ENCODE measurements around the gene ADAMTS18.

ADAMTS18 gene

DNA sequence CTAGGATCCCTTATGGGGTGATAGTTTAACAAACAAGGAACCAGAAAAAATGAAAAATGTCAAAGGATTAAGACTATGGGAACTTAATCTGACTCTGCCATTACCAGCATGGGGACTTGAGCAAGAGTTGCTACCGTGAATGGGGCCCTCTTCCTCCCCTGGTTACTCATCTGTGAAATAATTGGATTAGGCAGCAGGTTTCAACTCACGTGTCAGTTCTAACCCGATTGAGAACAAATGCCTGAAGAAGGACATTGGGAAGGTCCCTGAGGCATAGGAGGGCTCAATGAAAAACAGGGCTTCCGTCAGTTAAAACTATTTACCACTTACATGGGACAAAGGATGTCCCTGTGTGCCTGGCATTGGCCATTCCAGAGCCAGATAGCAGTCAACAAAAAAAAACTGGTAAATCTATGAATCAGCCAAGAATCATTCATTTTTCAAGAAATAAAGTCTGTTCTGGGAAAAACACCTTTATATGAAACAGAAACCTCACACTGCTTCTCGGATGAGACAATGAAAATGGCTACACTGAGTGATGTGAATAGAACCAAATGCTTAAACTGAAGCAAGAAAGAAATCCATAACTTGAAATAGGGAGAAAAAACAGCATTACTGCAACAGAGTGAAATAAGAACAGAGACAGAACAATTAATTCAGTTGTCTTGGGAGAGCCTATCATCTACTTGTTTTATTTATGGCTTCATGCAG is 104.3 kb downstream of the ADAMTS18 start:
- intact Hi-C loops (cut with DNase I): no loop called here
- no peak for DNase-seq

DNA sequence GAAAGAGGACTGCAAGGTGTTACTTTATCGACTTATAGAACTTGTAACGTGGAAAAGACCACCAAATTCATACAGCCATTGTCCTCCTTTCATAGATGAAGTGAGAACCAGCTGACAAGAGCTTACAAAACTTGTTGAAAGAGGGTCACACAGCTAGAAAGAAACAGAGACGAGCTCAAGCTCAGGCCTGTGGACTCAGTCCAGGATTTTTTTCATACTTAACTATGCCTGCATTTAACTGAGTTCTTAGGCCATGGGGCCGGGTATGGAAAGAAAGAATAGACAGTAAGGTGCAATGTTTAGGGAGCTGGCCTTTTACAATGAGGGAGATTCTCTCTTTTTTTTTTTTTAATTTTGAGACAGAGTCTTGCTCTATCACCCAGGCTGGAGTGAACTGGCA is 106.1 kb downstream of the ADAMTS18 start:
- DNase-seq: no peak

DNA sequence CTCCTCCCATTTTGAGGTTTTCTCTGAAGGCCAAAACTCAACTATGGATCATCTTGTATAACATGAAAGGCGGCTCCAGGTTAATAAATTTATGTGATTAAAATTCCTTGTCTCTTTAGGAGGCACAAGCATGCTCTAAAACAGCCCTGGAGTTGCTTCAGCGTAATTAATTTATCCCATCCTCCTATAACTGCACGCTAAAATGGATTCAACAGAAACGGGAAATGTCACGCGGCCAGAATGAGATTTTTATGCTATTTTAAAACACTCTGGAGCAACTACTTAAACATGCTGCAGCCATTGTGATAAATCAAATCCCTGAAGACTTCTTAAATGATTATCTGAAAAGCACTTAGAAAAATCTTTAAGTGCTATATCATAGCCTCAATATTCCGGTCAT is 106.6 kb downstream of the ADAMTS18 start:
- intact Hi-C loops (cut with DNase I): no loop called here
- no peak for DNase-seq

More for the DNA sequence above, 106.1 kb downstream of the ADAMTS18 start:
- intact Hi-C loops (cut with DNase I): no loop called here

DNA sequence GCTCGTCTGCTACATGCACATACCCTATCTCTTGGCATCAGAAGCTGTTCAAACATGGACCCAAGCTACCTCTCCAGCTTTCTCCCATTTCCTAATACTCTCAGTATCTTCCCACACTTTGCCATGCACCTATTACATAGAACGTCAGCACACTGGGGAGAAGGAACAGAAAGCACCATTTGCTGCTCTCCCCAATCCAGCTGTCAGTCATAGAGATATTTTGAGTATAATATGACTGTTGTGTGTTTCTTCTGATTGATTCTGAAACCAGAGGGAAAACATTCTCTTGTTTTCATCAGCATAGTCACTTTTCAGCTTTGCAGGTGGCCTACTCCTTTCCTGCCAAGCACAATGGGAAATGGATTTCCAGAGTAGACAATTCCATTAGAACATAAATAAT is 107.1 kb downstream of the ADAMTS18 start:
- intact Hi-C loops (cut with DNase I): no loop called here
- no peak for DNase-seq

DNA sequence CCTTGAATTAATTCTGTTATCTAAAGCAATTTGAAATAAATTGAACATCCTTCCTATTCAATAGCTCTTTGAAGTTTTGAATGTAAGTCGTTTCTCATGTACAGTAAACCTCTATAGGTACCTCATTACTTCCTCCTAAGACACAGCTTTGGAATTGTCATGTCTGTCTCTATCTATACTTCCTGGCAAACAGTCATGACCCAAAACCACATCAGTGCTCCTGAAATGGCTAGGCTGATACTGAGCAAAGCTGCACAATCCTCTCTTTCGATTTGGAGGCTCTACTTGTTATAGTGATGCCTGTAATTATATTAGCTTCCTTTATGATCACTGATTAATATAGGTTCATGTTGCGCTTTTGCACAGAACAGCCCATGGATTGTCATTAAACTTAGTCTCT is 110.1 kb downstream of the ADAMTS18 start:
- no peak for DNase-seq
- intact Hi-C loops (cut with DNase I): no loop called here

DNA sequence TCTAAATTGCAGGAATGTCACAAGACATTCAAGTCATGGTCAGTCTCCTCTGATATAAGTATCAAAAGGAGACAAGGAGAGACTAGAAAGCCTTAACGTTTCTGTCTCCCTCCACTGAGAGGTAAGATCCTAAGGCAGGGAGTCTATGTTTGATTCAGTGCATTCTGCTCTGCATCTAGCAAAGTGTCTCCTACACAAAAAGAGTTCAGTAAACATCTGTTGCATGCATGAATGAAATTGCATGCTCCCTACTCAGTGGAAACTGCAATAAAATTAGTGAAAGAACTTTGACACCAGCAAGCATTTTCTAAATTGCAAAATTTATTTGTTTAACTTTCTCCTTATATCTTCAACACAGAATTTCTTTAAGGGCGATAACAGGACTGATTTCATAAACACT is 111.1 kb downstream of the ADAMTS18 start:
- no peak for DNase-seq
- intact Hi-C loops (cut with DNase I): no loop called here

DNA sequence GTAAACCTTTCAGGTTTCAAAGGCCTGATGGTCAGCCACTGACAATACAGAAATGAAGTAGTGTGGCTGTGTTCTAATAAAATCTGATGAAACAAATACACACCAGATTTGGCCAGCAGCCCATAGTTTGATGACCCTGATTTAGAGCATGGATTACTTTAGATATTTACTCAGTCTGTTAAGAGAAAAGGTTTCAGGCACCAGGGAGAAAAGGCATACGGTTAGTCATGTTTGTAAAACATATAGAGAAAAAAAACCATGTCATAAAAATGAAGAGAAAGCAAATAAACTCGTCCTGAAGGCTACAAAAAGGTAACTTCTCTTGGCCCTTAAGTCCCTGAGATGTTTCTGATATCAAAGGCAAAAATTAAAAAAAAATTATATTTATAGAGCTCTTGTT is 112.1 kb downstream of the ADAMTS18 start:
- no peak for DNase-seq
- intact Hi-C loops (cut with DNase I): no loop called here

DNA sequence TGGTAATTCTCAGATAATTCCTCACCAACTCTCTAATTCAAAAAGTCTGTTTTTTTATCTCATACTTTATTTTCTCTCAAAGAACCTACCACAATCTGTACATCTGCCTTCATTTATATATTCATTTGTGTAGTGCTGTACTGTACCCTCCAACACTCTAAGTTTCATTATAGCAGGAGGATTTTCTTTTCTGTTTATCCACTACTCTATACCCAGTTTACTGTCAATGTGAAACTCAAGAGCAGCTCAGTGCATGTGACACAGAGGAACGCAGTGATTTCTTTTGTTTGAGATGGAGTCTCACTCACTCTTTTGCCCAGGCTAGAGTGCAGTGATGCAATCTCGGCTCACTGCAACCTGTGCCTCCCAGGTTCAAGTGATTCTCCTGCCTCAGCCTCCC is 117.8 kb downstream of the ADAMTS18 start:
- no peak for DNase-seq
- intact Hi-C loops (cut with DNase I): no loop called here

DNA sequence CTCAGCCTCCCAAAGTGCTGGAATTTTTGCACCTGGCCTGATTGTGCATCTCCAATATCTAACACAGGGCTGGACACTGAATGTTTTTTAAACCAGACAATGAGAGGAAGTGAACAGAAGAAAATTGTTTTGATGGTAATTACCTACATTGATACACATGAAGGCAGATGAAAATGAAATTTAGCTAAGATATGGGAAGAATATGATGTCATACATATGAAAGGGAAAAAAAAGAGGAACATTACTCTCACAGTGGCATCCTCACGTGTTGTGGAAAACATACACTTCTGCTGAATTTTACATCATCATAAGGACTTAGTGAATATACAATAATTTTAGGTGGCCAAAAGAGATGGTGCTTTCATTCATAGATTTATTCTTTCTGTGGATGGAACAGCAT is 124.0 kb downstream of the ADAMTS18 start:
- DNase-seq: no peak
- intact Hi-C loops (cut with DNase I): no loop called here

DNA sequence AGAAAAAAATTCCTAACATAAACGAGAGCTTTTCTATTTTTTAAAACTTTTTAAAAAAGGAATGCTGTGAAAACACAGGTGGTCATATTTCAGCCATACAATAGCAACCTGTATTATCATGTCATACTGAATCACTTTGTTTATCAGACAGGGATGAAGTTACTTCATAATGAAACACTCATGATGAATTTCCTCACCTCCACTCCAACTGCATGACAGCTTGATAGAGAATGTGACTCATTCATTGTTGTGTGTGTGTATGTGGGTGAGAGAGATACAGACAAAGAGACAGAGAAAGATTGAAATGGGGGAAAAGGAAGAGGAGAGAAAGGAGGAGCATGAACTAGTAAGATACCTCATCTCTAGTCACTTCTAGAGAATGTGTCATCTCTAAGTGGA is 126.7 kb downstream of the ADAMTS18 start:
- intact Hi-C loops (cut with DNase I): no loop called here
- no peak for DNase-seq

DNA sequence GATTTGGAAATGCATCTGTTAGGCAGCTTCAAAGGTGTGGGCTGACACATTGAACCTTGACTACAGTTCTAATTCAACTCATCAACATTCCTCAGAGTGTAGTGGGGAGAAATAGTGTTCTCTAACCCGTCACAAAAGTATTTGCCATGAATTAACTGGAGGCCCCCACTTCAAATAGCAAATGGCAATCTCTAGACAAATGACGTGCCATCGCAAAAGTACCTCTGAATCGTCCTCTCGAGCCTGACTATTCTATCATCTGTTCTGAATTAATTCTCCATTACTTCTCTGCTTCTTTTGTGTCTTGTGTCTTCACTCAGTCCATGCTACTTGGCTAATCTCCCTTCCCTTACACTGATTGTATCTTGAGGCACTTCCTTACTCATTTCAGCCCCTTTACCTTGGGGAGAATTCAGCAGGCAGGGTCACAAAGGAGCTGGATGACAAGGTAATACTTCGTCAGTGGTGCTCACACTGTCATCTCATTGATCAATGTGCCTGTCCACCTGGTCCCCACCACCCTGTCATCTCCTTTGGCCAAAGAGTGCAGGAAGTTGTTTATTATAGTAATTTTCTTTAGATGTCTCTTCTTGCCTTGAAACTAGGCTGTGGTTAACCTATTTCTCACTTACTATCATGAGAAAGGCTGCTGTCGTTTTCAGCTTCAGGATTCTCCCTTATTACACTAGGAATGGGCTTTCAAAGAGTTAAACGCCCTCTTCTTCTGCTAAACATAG is 127.2 kb downstream of the ADAMTS18 start:
- intact Hi-C loops (cut with DNase I): no loop called here
- no peak for DNase-seq

DNA sequence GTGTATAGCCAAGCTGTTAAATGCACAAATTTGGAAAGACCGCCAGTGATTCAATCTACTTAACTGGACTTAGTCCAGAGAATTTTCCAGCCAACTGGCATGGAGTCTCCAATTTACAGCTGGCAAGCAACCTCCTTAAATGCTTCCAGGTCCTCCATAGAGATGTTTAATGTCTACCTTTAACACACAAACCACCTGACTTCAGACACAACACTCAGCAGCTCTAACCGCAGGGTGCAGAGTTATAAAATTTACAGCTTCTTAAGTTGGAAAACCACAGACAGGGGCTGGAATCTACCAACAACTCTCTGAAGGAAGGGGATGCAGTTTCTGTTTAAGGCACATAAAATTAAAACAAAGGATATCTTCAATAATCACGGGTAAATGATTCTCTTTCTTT is 128.8 kb downstream of the ADAMTS18 start:
- intact Hi-C loops (cut with DNase I): no loop called here
- DNase-seq: no peak

DNA sequence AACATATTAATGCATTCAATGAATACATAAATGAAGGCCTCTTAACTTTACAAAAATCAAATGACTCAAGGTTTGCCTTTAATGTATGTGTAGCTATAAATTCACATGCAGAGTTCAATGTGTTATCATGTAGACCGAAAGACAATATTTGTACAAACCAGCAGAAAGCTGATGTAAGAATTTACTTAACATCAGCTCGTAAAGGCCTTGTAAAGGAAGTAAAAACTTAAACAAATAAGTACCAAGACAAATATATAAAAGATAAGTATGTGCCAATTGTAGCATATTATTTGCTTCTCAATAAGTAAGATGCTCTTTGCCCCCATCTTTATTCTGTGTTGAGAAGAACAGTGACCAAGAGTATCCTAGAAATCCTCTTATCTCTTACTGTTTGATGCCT is 130.0 kb downstream of the ADAMTS18 start:
- DNase-seq: no peak
- intact Hi-C loops (cut with DNase I): no loop called here

DNA sequence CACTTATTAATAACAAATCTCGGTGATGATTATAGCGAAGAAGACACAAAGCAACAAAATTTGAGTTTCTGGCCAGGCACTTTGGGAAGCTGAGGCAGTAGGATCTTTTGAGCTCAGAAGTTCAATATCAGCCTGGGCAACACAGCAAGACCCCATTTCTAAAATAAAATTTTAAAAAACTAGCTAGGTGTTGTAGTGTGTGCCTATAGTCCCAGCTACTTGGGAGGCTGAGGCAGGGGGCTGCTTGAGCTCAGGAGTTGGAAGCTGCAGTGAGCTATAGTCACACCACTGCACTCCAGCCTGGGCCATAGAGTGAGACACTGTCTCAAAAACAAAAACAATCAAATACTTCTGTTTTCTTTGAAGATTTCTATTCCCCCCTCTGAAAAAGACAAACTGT is 130.7 kb downstream of the ADAMTS18 start:
- intact Hi-C loops (cut with DNase I): no loop called here

DNA sequence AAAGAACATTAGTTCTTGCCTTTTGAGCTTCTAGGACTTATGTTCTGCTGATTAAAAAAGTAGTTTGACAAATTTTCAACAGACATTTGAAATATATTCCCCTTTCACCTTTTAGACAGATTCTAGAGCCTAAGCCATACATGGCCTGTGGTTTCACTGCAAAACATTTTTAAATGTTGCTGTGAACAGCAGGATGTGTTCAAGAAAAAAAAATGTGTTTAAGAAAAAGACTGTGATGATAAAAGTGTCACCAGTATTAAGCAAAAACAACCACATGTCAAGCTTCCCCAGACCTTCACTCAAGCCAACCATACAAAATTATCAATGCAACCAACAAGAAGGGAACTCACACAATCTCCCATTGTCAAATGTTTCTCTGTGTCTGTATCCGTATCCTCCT is 132.2 kb downstream of the ADAMTS18 start:
- intact Hi-C loops (cut with DNase I): no loop called here
- DNase-seq: no peak

More for the DNA sequence above, 130.7 kb downstream of the ADAMTS18 start:
- no peak for DNase-seq

DNA sequence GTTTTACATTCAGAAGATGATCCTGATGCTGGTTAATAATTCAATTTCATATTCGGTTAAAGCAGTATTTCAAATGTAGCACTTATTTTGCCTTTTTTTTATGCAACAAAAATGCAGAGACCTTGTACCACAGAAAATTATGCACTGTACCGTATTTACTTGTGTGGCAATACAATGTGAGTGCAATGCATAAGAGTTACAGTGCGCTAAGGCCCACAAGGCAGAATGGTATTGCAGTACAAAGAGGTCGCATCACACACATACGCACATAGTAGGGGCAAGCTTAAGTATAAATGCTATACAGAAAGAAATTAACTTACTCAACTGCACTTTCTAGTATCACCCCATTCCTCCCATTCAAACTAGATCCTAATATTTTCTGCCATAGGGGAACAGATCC is 132.6 kb downstream of the ADAMTS18 start:
- intact Hi-C loops (cut with DNase I): no loop called here
- no peak for DNase-seq

DNA sequence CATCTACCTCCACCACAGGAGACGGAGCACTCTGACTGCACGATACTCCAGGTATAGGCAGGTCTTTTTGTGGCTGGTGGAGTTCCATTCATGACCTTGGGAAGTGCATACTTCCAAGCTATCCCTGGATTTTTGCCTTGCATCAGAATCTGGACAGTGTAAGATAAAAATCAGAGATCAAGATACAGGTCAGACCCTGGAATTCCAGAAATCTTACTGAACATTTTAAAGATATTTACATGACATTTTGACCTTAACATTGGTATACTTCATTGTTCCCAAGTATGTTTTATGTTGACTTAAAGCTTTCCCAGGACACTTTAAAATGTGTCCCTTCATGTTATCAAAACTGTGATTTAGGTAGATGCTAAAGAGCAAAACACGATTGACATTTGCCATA is 134.6 kb downstream of the ADAMTS18 start:
- DNase-seq: no peak
- intact Hi-C loops (cut with DNase I): no loop called here

DNA sequence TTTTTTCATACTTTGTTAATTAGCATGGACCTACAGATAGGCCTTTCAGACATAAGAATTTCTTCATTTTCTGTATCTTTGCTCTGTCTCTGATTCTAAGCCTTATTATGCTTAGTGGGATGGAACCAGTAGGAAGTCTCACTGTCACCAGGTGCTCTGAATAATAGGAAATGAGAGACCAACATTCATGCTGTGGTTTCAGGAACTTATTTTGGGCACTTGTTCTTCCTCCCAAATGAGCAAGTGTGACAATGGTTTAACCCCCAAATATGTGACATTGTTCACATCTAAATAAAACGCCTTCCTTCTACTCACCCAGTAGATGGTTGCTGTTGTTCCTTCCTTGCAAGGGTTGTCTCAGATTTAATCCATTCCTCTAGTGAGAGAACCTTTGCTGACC is 135.4 kb downstream of the ADAMTS18 start:
- DNase-seq: no peak
- intact Hi-C loops (cut with DNase I): no loop called here

DNA sequence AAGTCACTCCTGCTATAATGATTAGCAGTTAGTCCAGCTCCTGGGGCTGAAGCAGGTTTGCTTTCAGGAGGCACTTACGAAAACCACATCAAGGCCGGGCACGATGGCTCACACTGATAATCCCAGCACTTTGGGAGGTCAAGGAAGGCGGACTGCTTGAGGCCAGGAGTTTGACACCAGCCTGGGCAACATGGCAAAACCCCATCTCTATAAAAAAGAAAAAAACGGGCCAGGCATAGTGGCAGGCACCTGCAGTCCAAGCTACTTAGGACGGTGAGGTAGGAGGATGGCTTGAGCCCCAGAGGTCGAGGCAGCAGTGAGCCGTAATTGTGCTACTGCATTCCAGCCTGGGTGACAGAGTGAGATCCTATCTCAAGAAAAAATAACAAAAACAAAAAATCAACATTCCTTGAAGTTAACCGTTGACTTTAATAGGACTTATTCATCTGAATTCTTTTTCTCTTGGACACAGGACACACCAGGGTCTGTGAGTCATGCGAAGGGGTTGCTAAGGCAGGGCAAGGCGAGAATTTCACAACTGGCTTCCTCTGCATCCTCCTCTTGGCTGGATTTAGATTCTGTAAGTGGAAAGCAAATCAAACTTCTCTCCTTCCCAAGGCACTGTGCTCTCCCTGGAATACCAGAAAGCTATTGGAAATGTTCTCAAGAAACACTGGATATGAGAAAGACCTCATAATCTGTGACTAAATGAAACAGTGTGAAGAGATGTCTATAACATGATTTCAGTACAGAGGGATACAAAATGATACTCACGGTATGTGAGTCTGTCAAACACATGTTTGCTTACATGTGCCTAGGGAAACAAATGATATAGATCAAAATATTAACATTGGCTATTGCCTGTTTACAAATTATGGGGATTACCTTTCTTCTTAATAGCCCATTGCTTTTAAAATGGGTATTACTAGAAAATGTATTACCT is 136.1 kb downstream of the ADAMTS18 start:
- DNase-seq: no peak
- intact Hi-C loops (cut with DNase I): no loop called here

DNA sequence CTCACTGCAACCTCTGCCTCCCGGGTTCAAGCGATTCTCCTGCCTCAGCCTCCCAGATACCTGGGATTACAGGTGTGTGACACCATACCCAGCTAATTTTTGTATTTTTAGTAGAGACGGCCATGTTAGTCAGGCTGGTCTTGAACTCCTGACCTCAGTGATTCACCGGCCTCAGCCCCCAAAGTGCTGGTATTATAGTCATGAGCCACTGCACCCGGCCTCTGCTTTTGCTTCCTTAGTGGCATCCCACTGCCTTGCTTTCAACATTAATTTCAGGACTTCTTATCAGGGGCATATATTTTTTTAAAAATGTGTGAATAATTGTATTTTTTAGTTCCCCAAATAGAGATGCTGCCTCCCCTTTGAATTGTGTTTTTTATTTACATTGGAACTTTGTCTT is 136.8 kb downstream of the ADAMTS18 start:
- intact Hi-C loops (cut with DNase I): no loop called here
- no peak for DNase-seq

DNA sequence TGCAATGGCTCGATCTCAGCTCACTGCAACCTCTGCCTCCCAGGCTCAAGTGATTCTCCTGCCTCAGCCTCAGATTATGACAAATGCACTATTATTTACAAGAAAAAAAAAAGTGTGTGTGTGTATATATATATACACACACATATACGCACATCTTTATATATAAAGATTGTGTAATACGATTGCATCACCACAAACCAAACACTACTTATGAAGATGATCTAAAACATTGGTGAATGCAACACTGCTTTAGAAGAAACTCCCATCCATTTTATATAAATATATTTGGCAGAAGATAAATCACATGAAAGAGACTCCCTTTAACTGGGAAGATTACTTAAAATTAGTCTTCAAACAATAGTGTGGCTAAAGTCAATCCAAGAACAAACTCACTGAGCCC is 138.9 kb downstream of the ADAMTS18 start:
- intact Hi-C loops (cut with DNase I): no loop called here
- no peak for DNase-seq

Measured in posterior cingulate gyrus (tissue), 11 donors.